GM21526 (cell line): ENCODE data around the gene SYTL2.

Source experiments
- ATAC-seq: cut with Tn5 transposase; IDR thresholded peaks from one replicate; pipeline ENCODE4 v1.9.1; 2021; ENCODE audit warnings: moderate library complexity; ENCODE audit not compliant: unreplicated experiment, low FRiP score

SYTL2 gene

DNA sequence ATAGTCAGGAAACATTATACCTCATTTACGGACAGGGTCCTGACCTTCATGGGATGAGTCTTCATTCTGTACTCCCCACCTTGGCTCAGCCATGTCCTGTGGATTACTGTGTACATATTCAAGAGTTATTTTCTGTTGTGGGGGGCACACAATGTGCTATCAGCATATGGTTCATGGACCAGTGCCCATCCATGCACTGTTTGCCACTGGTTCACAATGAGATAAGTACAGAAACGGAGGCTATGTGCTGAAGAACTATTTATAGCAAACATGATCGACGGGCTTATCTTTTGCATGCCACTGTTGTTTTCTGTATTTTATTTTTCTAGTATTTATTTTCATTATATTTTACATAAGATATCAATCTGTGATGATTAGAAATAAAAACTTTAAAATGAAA, 68.6 kb downstream of the SYTL2 start:
- no peak for ATAC-seq

GRCh38 chr11:85740481-85741400, 70.2 kb downstream of the SYTL2 start:
- ATAC-seq: no peak

GRCh38 chr11:85737738-85738137, 73.2 kb downstream of the SYTL2 start:
- ATAC-seq: no peak

DNA sequence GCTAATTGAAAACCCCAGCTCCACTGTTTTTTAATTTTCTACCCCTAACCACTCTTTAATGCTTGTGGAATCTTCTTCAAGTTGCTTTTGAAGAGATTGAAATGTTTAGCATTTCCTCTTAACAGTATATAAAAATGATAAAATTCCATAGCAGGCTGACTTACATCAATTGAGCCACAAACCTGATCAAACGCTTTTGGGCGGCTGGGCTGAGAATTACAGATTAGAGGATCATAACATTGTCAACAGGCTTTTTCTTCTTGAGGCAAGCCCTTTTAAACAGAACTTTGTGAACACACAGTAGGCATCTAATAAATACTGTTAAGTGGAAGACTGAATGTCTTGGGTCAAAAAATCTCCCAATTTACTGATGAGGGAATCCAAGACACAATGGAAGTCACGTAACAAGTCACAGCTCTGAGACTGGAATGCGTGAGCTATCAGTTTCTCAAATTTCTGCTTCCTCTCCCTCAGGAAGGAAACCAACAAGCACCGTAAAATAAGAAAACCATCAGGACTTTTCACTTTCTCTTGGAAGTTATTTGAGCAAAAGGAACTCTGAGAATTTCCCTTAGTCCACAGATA, 75.0 kb downstream of the SYTL2 start:
- ATAC-seq: no peak

DNA sequence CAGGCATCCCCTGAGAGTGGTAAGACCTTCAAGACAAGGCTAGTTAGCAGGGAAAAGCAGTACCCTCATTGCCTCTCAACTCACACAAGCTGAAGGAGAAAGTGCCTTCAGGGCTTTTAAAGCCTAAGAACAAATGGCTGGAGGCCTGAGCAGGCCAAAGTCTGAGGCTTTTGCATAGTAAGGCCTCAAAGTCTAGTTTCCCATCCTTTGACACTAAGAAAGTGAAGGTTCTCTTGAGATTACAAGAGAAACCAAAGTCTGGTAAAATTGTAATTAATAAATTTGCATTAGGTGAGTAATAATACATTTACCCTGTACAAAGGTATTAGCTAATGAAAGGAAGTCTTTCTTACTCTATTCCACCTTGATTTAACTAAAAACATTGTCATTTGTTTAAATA, 78.0 kb downstream of the SYTL2 start:
- no peak for ATAC-seq

- ATAC-seq: no peak
Measured at GRCh38 chr11:85726381-85726780, 84.6 kb downstream of the SYTL2 start.

DNA sequence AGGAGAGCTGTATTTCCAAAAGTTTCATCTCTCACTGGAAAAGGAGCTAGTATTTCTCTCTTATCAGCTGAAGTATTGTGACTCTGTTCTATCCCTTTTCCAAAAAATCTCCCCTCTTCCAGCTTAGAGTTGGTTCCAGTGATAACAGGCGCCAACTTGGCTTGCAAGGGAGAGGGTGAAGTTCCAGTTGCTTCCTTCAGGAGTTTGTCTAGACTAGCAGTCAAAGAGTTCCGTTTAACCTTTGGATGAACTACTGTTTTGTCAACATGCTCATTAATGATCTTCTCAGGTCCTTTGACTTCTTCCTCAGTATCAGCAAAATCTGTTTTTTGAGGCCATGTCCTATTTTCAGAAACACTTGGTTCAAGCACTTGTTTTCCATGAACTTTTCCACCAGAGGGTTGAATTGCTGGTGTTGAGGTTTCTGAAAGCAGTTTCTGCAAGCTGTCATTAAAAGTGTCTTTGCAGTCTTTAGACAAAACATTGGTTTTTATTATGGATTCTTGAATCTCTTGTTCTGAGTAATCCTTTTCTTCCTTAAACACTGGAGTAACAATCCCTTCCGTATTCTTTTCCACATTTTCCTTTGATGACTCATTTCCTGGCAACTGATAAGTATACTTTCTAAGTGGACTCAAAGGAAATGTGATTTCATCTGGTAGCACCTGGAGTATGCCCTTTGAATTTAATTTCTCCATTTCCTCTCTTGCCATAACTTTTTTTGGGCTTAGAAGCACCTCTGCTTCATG, 85.3 kb downstream of the SYTL2 start:
- no peak for ATAC-seq

DNA sequence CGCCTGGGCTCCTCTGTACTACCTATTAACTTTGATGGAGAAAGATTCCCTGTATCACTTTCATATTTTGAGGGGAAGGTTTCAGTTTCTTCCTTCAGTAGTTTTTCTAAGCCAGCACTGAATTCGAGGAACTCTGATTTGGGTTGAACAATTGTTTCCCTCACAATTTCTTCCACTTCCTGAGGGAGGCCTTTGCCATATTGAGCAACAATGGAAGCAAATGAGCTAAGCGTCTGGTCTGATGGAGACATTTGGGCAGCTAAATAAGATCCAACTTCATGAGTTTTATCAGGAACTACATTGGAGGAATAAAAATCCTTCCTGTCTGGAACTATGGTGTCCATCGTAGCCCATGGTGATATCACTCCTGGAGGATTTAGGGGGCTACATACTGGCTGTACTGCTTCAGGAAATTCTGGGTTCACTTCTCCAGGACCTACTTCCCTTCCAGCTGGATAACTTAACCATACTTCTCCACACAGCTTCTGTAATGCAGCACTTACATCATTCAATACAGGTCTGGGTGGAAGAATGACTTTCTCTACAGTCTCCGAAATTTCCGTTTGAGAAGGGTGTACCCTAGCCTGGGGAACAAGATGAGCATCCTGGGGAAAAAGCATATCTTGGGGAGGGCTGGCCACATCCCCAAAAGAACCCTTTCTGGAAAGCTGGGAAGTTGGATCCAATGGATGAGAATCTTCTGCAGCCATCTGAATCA, 86.0 kb downstream of the SYTL2 start:
- no peak for ATAC-seq

- ATAC-seq: no peak
Measured at GRCh38 chr11:85723088-85723487, 87.9 kb downstream of the SYTL2 start.

DNA sequence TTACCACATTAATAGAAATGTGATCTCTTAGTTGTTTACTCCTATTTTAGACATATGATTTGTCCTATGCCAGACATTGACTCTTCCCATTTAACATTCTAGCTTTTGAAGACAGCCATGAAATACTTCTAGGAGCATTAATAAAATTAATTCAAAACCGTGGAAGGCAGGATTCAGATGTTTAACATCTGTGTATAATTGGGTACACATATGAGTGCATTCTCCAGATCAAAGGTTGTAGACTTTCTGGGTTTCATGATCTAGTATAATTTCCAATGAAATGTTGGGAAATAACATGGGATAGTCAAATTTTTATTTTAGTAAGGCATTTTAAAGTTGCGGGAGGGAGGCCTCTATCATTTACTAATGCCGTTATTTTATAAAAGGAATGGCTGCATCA, 89.8 kb downstream of the SYTL2 start:
- no peak for ATAC-seq

DNA sequence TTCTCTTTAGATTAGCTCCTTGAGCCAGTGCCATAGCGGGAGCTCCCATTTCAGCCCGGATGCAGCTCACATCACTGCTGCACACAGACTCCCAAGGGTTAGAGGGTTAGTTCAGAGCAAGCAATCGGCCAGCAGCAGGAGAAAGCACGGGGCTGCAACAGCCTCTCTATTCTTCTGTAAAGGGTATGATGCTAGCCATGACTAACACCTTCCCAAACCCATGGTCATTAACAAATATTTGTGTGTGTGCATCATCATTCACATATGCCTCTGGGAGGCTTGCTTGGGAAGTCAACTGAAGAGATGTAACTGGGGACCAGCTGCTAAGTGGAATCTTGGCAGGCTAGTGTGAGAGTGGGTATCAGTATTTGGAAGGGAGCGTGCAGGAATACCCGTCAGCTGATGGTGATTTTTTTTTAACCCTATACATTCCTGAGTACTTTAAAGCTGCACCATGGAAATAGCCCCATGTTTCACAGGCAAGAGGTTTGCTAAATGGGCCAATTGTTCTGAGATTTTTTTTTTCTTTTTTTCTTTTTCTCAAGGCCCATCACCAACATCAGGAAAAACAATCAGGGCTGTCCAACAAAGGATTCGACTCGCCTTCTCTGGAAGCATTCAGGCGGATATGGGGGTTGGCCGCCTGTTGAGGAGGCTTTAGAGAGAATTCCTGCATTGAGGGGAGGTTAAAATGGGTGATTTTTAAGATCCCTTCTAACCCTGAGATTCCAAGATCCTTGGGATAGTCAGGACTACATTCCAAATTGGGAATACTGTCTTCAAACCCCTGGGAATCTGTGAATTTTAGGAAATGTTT, 91.7 kb downstream of the SYTL2 start:
- ATAC-seq: no peak

DNA sequence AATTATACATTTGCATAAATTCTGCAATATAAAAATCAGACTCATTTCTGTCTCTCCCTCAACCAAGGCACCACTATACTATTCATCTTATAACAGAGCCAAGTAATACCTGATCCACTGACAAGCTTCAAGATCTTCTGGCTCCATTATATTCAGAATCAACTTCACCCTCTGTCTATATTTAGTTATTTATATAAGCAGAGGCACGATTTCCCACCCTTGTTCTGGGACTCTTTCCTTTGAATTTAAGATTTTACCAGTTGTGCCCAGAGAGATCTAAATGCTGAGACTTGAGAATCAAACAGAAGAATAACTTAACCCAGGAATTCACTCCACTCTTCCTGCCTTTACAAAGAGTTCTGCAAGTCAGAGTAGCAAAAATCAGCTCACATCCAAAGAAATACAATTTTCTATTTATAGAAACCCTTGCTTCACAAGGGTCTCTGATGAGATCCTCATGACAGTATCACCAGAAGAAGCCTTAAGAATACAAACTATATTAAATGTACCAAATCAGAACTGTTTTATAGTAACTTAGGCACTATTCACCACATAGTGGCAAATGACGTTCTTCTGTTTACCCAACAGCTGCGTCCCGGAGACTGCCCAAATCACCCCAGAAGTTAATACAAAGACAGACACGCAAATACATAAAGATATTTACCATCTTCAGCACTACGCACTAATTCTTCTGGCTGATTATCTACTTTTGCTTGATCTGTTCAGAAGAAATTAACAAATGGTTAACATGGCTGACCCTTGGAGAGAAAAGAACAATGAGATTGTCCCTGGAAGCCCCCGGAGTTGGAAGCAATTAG, 92.6 kb downstream of the SYTL2 start:
- no peak for ATAC-seq

DNA sequence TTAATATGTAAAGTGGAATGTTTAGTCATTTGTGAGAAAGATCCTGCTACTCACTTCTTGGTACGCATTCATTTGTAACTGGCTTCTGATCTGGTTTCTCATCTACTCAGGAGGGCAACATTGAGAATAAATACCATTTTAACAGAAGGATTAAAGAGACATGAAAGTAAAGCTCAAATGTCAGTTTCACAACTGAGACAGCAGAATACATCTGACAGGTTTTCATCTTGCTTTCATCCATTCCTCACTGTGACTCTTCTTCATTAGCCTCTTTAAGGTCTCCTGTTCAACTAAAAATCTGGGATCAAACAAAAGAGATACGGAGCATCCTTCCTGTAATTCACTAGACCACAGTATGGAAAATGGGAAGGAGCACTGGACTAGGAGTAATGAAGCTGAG, 93.5 kb downstream of the SYTL2 start:
- ATAC-seq: no peak

DNA sequence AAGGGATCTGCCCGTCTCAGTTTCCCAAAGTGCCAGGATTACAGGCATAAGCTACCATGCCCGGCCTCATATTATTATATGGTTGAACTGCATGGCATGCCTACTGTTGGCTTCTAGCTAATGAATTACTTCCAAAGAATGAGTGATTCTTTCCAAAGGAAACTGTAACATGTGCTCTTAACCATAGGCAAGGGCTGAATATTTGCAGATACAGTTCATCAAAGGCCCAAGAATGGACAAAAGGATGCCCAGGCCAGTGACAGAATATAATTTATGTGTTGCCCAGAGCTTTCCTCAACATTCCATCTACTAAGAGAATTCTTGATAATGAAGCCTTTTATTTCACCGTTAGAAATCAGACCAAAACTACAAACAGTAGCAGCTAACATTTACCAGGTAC, 98.0 kb downstream of the SYTL2 start:
- ATAC-seq: no peak

DNA sequence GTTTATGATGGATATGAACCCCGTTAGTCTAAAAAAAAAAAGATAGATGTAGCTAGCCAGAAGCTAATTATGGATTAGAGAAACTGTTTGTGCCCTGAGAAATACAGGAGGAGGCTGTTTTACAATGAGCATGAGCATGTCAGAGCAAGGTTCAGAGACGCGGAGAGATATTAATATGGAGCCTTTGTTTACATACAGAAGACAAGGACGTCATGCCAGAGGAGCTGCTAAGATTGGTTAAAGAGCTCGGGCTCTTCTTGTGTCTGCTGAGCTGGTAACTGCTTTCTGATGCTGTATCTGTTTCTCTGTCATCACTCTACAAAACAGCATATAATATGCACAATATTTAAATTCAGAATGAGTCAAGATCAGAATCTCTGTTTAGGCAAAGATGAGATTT, 100.0 kb downstream of the SYTL2 start:
- no peak for ATAC-seq

GRCh38 chr11:85709941-85710702, 100.8 kb downstream of the SYTL2 start:
- ATAC-seq: no peak

GRCh38 chr11:85705800-85706199, 105.1 kb downstream of the SYTL2 start:
- no peak for ATAC-seq

GRCh38 chr11:85704967-85705366, 106.0 kb downstream of the SYTL2 start:
- ATAC-seq: no peak
